Small intestine (tissue), 16 donors: ENCODE results near the gene DOCK7. TPM values are rescaled to one million over a fixed set of nuclear protein-coding genes. Genes with fewer than 3 reads are reported as not detected.
A peak's percentile ranks its signal among the peaks of the same experiment; 100 is the strongest.

Source experiments
- DNase-seq, 2 donors: peaks; one replicate each; pipeline versions ENCODE4 v3.0.0 to v3.0.0-alpha.2; 2013
- FAIRE-seq: peaks from 2 replicates; lab custom pipeline; 2012; peaks lifted over from hg19 to GRCh38; lab: Jason Lieb, UNC
- H3K27ac ChIP-seq, 3 donors: one replicate each; pipeline ENCODE4 v1.5.1; 2013; ENCODE audit warnings: low read length in 2 of 3, mild to moderate bottlenecking in 2 of 3, control low read depth in 1 of 3, inconsistent platforms in 1 of 3, low read depth in 1 of 3, moderate library complexity in 1 of 3
- H3K27me3 ChIP-seq, 3 donors: one replicate each; pipeline ENCODE4 v1.6.1; 2013; ENCODE audit warnings: low read length in 3 of 3, inconsistent platforms in 1 of 3; ENCODE audit not compliant: control insufficient read depth in 3 of 3, insufficient read depth in 3 of 3
- H3K36me3 ChIP-seq, 3 donors: one replicate each; pipeline ENCODE4 v1.6.1; 2013; ENCODE audit warnings: low read length in 3 of 3, inconsistent platforms in 1 of 3, low read depth in 1 of 3, mild to moderate bottlenecking in 1 of 3, moderate library complexity in 1 of 3; ENCODE audit not compliant: control insufficient read depth in 3 of 3, insufficient read depth in 2 of 3
- H3K4me1 ChIP-seq, 3 donors: one replicate each; pipeline ENCODE4 v1.6.1; 2013; ENCODE audit warnings: low read length in 2 of 3, inconsistent platforms in 1 of 3, low read depth in 1 of 3, mild to moderate bottlenecking in 1 of 3, moderate library complexity in 1 of 3; ENCODE audit not compliant: control insufficient read depth in 3 of 3, insufficient read depth in 2 of 3
- H3K4me3 ChIP-seq, 3 donors: one replicate each; pipeline ENCODE4 v1.5.1; 2013; ENCODE audit warnings: low read length in 3 of 3, control low read depth in 1 of 3, inconsistent platforms in 1 of 3, low read depth in 1 of 3, mild to moderate bottlenecking in 1 of 3, moderate library complexity in 1 of 3
- H3K9me3 ChIP-seq, 2 donors: one replicate each; pipeline ENCODE4 v1.6.1; 2013; ENCODE audit warnings: low read depth in 1 of 2, low read length in 1 of 2; ENCODE audit not compliant: control insufficient read depth in 2 of 2, insufficient read depth in 1 of 2
- WGBS, 3 donors: extraction: QIAGEN DNeasy Blood & Tissue Kit; methylation state at CpG; one replicate each; pipeline ENCODE4 v1.1.7; 2013; 5-methylcytosine and 5-hydroxymethylcytosine counted together
- long read RNA-seq, 10 donors: transcript quantifications; one replicate each; lab custom pipeline, GENCODE V29; 2026
- polyA plus RNA-seq, 4 donors: library from polyadenylated mRNA; stranded (reverse) in 3 of 4; unstranded in 1 of 4; fragments of 200-250 nt in 3 of 4; fragments of 120-200 nt in 1 of 4; gene quantifications; one replicate each; pipeline versions ENCODE4 v1.2.1 to v1.2.3, GENCODE V29; 2013
- donor health status: healthy with polysubstance abuse.
- donor health status: control.
- donor health status: control.
- donor health status: Bipolar disorder and iron deficiency.
- donor health status: healthy.

Gene DOCK7, protein sequence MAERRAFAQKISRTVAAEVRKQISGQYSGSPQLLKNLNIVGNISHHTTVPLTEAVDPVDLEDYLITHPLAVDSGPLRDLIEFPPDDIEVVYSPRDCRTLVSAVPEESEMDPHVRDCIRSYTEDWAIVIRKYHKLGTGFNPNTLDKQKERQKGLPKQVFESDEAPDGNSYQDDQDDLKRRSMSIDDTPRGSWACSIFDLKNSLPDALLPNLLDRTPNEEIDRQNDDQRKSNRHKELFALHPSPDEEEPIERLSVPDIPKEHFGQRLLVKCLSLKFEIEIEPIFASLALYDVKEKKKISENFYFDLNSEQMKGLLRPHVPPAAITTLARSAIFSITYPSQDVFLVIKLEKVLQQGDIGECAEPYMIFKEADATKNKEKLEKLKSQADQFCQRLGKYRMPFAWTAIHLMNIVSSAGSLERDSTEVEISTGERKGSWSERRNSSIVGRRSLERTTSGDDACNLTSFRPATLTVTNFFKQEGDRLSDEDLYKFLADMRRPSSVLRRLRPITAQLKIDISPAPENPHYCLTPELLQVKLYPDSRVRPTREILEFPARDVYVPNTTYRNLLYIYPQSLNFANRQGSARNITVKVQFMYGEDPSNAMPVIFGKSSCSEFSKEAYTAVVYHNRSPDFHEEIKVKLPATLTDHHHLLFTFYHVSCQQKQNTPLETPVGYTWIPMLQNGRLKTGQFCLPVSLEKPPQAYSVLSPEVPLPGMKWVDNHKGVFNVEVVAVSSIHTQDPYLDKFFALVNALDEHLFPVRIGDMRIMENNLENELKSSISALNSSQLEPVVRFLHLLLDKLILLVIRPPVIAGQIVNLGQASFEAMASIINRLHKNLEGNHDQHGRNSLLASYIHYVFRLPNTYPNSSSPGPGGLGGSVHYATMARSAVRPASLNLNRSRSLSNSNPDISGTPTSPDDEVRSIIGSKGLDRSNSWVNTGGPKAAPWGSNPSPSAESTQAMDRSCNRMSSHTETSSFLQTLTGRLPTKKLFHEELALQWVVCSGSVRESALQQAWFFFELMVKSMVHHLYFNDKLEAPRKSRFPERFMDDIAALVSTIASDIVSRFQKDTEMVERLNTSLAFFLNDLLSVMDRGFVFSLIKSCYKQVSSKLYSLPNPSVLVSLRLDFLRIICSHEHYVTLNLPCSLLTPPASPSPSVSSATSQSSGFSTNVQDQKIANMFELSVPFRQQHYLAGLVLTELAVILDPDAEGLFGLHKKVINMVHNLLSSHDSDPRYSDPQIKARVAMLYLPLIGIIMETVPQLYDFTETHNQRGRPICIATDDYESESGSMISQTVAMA (N-terminal part only)
- polyA plus RNA-seq: 10 to 100 TPM in 1 of 4 donors, 1 to 10 TPM in 3; 4.9 to 25.5 (median 7.0) TPM
- long read RNA-seq, donor 1: 0 reads
- long read RNA-seq, donor 2: 0 reads
- long read RNA-seq, donor 3, partial matches to known transcripts: 0 of 5 reads
- long read RNA-seq, donor 3, other reads (novel, unspliced or antisense): 0 of 5 reads
- long read RNA-seq, donor 4: 0 reads
- long read RNA-seq, donor 5, partial matches to known transcripts: 0 of 1 reads
- long read RNA-seq, donor 5, other reads (novel, unspliced or antisense): 0 of 1 reads
- long read RNA-seq, donor 6: 0 reads
- long read RNA-seq, donor 7: 0 reads
- long read RNA-seq, donor 8: 0 reads
- long read RNA-seq, donor 9: 0 reads
- long read RNA-seq, donor 10, partial matches to known transcripts: 7 of 9 reads
- long read RNA-seq, donor 10, other reads (novel, unspliced or antisense): 0 of 9 reads

DNA sequence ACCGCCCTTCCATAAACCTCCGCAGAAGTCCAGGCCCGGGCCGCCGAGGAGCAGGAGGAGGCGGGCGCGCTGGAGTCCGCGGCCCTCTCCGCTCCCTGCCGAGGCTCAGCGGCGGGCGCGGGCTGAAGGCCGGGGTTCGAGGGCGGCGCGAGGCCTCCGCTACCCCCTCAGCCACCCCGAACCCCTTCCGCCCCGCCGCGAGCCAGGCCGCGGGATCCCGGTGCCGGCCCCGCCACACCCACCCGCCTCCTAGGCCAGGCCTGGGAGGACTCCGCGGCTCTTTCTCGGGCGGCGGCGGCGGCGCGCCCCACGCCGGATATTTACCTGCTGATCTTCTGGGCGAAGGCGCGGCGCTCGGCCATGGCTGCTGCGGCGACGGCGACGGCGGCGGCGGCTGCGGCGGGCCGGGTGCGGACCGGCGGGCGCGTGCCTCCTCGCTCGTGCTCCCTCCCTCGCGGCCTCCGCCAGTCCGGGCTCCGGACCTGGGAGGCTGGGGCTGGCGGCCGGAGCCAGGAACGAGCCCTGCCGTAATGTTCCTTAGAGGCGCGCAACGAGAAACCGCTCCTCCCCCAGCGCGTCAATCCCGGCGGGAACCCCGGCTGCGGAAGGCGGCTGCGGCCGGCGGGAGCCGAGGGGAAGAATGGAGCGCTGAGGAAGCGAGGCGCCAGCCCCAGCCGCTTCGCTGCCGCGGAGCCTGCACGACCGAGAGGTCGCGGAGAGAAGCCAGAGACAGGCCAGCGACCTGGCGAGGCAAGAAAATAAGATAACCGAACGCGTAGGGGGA lies at the start of gene DOCK7:
Gene DOCK7 (minus strand): TSS at position 484 of the 784 bp plus-strand sequence. CDS start 122 bp downstream, at position 362.
- H3K36me3 ChIP-seq: peaks cover 0 to 5% (median 0%) of the 10 kb centered on the region in 3 donors
- H3K27ac ChIP-seq: peak within 1 kb of the TSS; percentile 77 to 96 (median 91)
- FAIRE-seq: no peak
- 1% methylated on average over 65 to 107 of the region's 107 CpGs for WGBS, 3 donors
- peak within 1 kb of the TSS; percentile 80 to 99 (median 86) for H3K4me3 ChIP-seq
- DNase-seq: peak; percentile 79 to 92
- peaks cover 4 to 35% (median 17%) of the 10 kb centered on the region in 3 donors for H3K4me1 ChIP-seq
- H3K9me3 ChIP-seq: no peaks in the 10 kb centered on the region
- no peaks in the 10 kb centered on the region for H3K27me3 ChIP-seq

DNA sequence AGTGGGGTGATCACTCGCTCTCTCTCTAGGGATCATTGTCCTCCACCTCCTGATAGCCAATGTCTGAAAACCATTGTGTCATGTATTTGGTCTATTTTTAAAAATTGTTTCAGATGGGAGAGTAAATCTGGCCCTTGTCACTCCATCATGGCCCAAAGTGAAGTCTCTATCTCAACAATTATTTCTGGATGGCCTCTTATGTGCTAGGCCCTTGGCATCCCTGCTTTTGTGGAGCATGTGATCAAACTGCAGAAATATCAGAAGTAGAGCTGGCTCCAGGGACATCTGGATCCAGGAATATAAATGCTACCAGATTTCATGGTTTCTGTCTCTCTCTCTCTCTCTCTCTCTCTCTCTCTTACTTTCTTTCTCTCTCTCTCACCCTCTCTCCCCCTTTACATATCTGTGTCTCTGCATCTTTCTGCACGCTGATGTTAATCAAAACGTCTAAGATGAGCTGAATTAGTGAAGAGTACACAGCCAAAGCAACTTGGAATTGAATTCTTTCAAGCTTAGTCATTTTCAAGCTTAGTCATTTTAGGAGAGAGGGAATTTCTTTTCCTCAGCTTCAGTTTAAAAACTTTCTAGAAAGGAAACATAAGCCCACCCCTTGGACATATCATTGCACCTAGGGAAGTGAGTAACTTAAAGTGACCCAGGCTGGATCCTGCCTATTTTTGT lies 47.4 kb upstream of the DOCK7 start:
- 71 to 92% (median 91%) methylated on average over 3 of the region's 3 CpGs for WGBS, 3 donors
- Histone ChIP-seq H3K9me3 (no peaks in the 10 kb centered on the region), H3K4me3 (no peak overlapping the region), H3K27me3 (no peaks in the 10 kb centered on the region), H3K27ac (no peak overlapping the region), H3K36me3 (no peaks in the 10 kb centered on the region), H3K4me1 (peaks cover 0 to 9% (median 0%) of the 10 kb centered on the region in 3 donors)
- no peak for DNase-seq
- FAIRE-seq: no peak

DNA sequence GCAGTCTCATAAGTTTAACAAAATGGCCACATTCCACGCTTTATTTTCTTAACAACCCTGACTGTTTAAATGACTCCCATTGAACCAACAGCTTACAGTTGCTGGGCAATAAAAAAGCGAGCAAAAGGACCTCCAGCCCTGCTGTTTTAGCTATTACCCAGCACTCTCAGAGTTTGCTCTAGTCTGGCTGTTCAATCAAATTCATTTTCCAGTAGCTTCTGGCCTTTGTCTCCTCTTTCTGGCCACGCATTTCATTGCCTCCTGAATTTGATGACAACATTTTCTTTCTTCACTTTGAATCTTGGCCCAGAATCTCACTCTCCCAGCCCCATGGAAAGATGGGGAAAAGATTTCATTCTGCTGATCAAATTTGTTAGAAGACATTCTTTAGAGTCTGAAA lies 44.1 kb upstream of the DOCK7 start:
- no peaks in the 10 kb centered on the region for H3K27me3 ChIP-seq
- DNase-seq (peak; percentile 17 to 57), FAIRE-seq (no peak)
- no peaks in the 10 kb centered on the region for H3K9me3 ChIP-seq
- peaks cover 0 to 9% (median 0%) of the 10 kb centered on the region in 3 donors for H3K4me1 ChIP-seq
- H3K27ac ChIP-seq: no peak overlapping the region
- 31 to 58% (median 56%) methylated on average over 3 of the region's 3 CpGs for WGBS, 3 donors
- no peak overlapping the region for H3K4me3 ChIP-seq
- no peaks in the 10 kb centered on the region for H3K36me3 ChIP-seq

DNA sequence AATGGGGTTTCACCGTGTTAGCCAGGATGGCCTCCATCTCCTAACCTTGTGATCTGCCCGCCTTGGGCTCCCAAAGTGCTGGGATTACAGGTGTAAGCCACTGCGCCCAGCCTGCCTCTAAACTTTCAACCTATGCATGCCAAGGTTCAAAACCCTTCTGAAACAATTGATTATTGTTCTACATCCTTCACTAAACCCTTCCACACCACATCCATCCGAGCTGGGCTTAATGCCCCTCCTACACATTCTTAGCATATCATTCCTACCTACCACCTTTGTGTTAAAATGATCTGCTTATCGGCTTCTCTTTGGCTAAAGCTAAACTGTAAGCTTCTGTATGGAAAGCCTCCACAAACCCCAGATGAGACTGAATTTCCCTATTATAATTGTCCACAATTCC lies 40.8 kb upstream of the DOCK7 start:
- H3K27ac ChIP-seq: no peak overlapping the region
- FAIRE-seq (no peak), DNase-seq (no peak)
- no peaks in the 10 kb centered on the region for H3K9me3 ChIP-seq
- no peaks in the 10 kb centered on the region for H3K36me3 ChIP-seq
- 20 to 61% (median 52%) methylated on average over 5 of the region's 5 CpGs for WGBS, 3 donors
- H3K4me3 ChIP-seq: no peak overlapping the region
- peaks cover 0 to 10% (median 3%) of the 10 kb centered on the region in 3 donors for H3K4me1 ChIP-seq
- no peaks in the 10 kb centered on the region for H3K27me3 ChIP-seq

DNA sequence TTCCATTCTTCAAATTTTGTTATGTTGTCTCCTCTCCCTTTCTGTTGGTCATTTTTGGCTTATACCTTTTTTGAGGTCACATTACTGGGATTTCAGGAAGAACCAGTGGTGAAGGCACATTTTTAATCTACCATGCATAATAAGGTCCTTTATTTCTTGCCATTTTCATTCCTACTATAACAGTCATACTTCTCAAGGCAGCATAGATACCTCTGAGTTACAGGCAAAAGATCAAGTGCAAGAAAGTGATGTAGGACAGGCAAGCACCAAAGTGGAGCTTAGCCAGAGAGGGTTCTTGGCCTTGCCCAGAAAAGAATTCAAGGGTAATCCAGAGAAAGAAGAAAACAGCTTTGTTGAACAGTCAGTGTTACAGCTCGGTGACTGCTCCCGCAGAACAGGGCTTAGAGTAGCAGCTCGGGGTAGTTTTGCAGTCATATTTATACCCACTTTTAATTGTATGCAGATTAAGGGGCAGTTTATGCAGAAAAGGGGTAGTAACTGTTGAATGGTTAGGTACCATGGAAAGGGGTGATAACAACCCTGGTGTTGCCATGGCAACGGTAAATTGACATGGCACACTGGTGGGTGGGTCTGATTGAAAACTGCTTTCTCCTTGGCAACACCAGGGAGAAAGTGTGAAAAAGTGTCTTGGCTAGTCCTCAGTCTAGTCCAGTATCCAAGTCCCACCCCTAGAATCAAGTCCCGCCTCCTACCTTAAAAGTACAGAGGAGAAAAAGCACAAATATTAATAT lies 39.6 kb upstream of the DOCK7 start:
- Histone ChIP-seq H3K36me3 (no peaks in the 10 kb centered on the region), H3K9me3 (no peaks in the 10 kb centered on the region), H3K4me1 (peaks cover 0 to 9% (median 3%) of the 10 kb centered on the region in 3 donors), H3K4me3 (no peak overlapping the region), H3K27ac (no peak overlapping the region), H3K27me3 (no peaks in the 10 kb centered on the region)
- WGBS, 3 donors: 89 to 96% (median 93%) methylated on average over 5 of the region's 5 CpGs
- no peak for DNase-seq
- FAIRE-seq: no peak

DNA sequence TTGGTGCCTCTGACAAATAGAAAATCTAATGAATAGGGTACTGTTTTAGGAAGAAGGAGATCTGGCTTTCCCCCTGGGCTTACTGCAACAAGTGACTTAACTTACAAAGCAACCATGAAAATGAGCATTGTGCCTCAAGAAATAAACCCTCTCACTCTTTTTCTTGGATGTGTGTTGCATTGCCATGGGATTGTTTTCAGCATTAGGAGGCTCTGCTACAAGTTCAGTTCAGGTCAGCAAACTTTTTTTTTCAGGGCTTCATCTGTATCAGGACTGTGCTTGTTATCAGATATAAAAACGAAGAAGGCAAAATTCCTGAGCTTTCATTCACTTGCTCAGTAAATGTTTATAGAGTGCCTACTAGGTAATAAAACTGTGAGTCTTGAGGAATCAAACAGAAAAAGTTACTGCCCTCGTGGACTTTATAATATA lies 37.8 kb upstream of the DOCK7 start:
- H3K9me3 ChIP-seq: no peaks in the 10 kb centered on the region
- no peak for FAIRE-seq
- WGBS, 3 donors: 9 to 45% (median 16%) methylated on average over 2 of the region's 2 CpGs
- no peaks in the 10 kb centered on the region for H3K27me3 ChIP-seq
- no peak overlapping the region for H3K27ac ChIP-seq
- peak; percentile 60 to 67 for DNase-seq
- H3K4me1 ChIP-seq: peaks cover 0 to 10% (median 3%) of the 10 kb centered on the region in 3 donors
- no peaks in the 10 kb centered on the region for H3K36me3 ChIP-seq
- H3K4me3 ChIP-seq: no peak overlapping the region
